ENCODE data around the gene HEATR3. TPM values are rescaled to one million over a fixed set of nuclear protein-coding genes. Genes with fewer than 3 reads are reported as not detected.

HEATR3 gene
- total RNA-seq, 1 donor from 2014 or later: 19.1 TPM

DNA sequence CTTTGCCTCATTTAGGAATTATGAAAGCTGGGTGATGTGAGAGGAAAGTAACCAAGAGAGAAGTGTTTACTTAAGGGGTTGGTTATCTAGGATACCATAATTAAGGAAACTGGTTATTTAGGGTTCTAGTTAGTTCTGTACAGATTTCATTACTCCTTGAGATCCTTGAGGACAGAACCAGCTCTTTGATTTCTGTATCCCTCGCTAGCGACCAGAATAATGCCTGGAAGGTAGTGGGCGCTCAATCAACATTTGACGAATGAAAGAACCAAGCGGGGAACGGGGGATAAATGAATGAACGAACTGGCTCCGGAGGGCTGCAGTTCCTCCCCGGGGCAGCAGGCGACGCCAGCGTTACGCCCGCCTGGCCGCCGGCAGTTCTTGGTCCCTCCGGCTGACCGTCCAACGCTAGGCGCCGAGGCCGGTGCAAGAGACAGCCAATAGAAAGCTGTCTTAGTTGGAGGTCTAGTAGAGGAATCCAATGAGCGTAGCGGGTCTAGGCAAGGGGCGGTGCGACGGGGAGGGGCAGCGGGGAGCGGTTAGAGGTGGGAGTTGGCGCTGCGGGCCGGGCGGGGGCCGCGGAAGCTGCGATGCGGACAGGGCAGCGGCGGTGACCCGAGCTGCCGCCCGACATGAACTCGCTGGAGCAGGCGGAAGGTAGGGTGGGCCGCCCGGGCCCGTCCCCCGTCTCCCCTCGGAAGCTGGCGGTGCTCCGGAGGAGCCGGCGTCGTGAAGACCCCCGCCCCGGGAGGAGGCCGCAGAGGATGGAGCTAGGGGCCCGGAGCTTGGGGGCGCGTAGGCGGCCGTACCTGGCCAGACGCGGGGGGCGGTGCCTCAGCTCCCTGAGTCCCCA is 40.9 kb upstream of the HEATR3 start, which contains the start of gene CNEP1R1:
CNEP1R1 (plus strand) TSS at position 542 of the 853 bp plus-strand sequence; CDS start at position 633, 91 bp downstream.
- TF ChIP-seq, protein P1, sequence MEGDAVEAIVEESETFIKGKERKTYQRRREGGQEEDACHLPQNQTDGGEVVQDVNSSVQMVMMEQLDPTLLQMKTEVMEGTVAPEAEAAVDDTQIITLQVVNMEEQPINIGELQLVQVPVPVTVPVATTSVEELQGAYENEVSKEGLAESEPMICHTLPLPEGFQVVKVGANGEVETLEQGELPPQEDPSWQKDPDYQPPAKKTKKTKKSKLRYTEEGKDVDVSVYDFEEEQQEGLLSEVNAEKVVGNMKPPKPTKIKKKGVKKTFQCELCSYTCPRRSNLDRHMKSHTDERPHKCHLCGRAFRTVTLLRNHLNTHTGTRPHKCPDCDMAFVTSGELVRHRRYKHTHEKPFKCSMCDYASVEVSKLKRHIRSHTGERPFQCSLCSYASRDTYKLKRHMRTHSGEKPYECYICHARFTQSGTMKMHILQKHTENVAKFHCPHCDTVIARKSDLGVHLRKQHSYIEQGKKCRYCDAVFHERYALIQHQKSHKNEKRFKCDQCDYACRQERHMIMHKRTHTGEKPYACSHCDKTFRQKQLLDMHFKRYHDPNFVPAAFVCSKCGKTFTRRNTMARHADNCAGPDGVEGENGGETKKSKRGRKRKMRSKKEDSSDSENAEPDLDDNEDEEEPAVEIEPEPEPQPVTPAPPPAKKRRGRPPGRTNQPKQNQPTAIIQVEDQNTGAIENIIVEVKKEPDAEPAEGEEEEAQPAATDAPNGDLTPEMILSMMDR (IDR thresholded peaks at IDR 0.05; ENCODE audit: insufficient read depth, low read length, poor library complexity, severe bottlenecking): peak; percentile 100
- Histone ChIP-seq H3K27me3 (ENCODE audit: control insufficient read depth, insufficient read depth, low read length) (no peaks in the 10 kb centered on the region), H3K4me3 (ENCODE audit: low read depth, low read length) (peak within 1 kb of the TSS; percentile 73), H3K36me3 (ENCODE audit: control insufficient read depth, insufficient read depth, low read length) (no peaks in the 10 kb centered on the region)
- peak; percentile 64 for DNase-seq (ENCODE audit: low read depth)

DNA sequence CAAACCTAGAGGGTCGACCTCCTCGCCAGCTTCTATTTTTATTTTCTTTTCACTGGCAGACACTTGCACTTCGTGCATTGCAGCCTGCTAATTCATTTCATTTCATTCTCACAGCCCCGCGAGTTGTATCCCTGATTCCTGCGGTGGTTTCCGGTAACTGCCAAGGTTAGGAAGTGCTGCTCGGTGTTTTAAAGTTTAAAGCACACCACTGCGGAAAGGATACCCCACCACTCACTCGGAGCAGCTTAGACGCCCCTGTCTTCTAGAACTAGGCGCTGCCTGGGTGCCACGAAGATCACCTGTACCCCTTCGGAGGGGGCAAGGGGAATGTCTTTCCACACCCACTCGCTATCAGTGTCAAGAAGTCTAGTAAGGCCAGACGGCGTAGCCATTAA is 40.2 kb upstream of the HEATR3 start:
- H3K27me3 ChIP-seq (ENCODE audit: control insufficient read depth, insufficient read depth, low read length): no peaks in the 10 kb centered on the region
- TF ChIP-seq, protein P1 (IDR thresholded peaks at IDR 0.05; ENCODE audit: insufficient read depth, low read length, poor library complexity, severe bottlenecking): no peak
- peak; percentile 10 for DNase-seq (ENCODE audit: low read depth)
- peak overlapping the region; percentile 73 for H3K4me3 ChIP-seq (ENCODE audit: low read depth, low read length)
- H3K36me3 ChIP-seq (ENCODE audit: control insufficient read depth, insufficient read depth, low read length): no peaks in the 10 kb centered on the region

DNA sequence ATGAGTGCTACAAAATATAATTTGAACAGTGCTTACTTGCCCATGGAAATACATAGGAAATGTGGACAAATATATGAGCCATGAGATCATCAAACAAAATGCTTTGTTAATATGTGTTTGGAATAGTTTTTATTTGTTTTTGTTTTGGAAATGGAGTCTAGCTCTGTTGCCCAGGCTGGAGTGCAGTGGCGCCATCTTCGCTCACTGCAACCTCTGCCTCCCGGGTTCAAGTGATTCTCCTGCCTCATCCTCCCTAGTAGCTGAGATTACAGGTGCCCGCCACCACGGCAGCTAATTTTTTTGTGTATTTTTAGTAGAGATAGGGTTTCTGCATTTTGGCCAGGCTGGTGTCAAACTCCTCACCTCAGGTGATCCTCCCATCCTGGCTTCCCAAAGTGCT is 37.9 kb upstream of the HEATR3 start:
- TF ChIP-seq, protein P1 (IDR thresholded peaks at IDR 0.05; ENCODE audit: insufficient read depth, low read length, poor library complexity, severe bottlenecking): no peak

DNA sequence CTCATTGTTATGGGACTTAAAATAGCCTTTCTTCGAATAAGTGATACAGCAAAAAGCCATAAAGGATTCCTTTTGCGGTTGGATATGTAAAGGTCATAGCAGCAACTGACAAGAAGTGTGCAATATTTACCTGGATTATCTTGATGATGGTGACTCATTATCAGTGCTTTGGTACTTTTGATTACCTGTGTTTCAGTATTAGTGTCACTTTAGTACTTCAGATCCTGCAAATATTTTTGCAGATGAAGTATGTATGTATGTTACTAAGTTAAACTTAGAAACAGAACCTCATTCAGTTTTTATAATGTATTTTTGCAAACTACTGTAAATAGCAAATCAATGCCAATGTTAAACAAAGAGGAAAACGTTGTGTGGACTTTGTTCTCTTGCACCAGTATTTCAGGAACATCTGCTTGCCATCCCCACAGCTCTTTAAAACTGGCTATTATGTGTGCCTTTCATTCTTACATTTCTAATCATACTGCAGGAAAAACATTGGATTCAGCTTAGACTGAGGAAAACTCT is 30.2 kb upstream of the HEATR3 start:
- Histone ChIP-seq H3K4me3 (ENCODE audit: low read depth, low read length) (no peak overlapping the region), H3K27me3 (ENCODE audit: control insufficient read depth, insufficient read depth, low read length) (no peaks in the 10 kb centered on the region), H3K36me3 (ENCODE audit: control insufficient read depth, insufficient read depth, low read length) (no peaks in the 10 kb centered on the region)
- no peak for DNase-seq (ENCODE audit: low read depth)
- TF ChIP-seq, protein P1 (IDR thresholded peaks at IDR 0.05; ENCODE audit: insufficient read depth, low read length, poor library complexity, severe bottlenecking): no peak

More for the DNA sequence above, 37.9 kb upstream of the HEATR3 start:
- Histone ChIP-seq H3K27me3 (ENCODE audit: control insufficient read depth, insufficient read depth, low read length) (no peaks in the 10 kb centered on the region), H3K36me3 (ENCODE audit: control insufficient read depth, insufficient read depth, low read length) (no peaks in the 10 kb centered on the region), H3K4me3 (ENCODE audit: low read depth, low read length) (no peak overlapping the region)
- DNase-seq (ENCODE audit: low read depth): no peak

DNA sequence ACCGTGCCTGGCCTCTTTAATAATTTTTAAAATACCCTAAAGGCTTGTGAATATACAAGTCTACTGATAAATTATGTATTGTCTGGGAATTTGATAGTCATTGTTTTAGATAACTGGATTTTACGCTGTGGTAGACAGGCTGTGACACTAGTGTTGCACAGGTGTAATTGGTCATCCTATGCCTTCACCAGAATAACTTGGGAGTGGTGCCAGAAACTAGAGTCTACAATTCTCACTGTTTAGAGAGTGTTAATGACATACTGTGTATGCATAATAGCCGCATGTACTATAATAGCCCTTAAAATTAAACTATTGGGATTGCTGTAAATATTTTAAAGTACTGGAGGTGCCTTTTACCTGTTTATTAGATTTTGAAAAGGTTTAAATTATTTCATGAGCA is 29.3 kb upstream of the HEATR3 start:
- no peak for DNase-seq (ENCODE audit: low read depth)
- H3K4me3 ChIP-seq (ENCODE audit: low read depth, low read length): no peak overlapping the region
- TF ChIP-seq, protein P1 (IDR thresholded peaks at IDR 0.05; ENCODE audit: insufficient read depth, low read length, poor library complexity, severe bottlenecking): no peak
- no peaks in the 10 kb centered on the region for H3K36me3 ChIP-seq (ENCODE audit: control insufficient read depth, insufficient read depth, low read length)
- no peaks in the 10 kb centered on the region for H3K27me3 ChIP-seq (ENCODE audit: control insufficient read depth, insufficient read depth, low read length)
